Measurements from ENCODE around the gene AMD1.

The AMD1 gene

GRCh38 chr6:110859335-110859792, 15.2 kb upstream of the AMD1 start:
- TF ChIP-seq, protein P1, sequence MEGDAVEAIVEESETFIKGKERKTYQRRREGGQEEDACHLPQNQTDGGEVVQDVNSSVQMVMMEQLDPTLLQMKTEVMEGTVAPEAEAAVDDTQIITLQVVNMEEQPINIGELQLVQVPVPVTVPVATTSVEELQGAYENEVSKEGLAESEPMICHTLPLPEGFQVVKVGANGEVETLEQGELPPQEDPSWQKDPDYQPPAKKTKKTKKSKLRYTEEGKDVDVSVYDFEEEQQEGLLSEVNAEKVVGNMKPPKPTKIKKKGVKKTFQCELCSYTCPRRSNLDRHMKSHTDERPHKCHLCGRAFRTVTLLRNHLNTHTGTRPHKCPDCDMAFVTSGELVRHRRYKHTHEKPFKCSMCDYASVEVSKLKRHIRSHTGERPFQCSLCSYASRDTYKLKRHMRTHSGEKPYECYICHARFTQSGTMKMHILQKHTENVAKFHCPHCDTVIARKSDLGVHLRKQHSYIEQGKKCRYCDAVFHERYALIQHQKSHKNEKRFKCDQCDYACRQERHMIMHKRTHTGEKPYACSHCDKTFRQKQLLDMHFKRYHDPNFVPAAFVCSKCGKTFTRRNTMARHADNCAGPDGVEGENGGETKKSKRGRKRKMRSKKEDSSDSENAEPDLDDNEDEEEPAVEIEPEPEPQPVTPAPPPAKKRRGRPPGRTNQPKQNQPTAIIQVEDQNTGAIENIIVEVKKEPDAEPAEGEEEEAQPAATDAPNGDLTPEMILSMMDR (IDR thresholded peaks at IDR 0.05; ENCODE audit: insufficient read depth, low read depth, low read length, missing control alignments): no peak
- no peak overlapping the region for H3K4me3 ChIP-seq (ENCODE audit: low read depth, low read length)
- peak; percentile 9 for DNase-seq (ENCODE audit: low read depth)

DNA sequence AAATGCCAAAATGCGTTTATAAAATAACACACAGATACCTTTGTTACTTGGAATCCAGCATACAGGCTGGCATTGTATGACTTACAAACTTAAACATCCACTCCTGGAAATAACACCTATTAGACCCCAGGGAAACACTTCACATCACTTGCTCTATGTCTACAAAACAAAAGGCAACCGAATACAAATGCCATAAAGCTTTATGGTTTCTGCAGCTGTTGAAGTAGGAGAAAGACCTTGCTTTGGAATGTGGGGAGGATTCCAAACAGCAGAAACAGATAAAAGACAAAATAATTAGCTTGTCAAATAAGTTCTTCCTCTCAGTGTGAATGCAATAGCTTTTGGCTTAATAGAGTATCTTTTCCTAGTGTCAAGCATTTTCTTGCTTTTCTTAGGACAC, 9.8 kb upstream of the AMD1 start:
- DNase-seq (ENCODE audit: low read depth): no peak
- H3K4me3 ChIP-seq (ENCODE audit: low read depth, low read length): no peak overlapping the region
- TF ChIP-seq, protein P1 (IDR thresholded peaks at IDR 0.05; ENCODE audit: insufficient read depth, low read depth, low read length, missing control alignments): no peak

DNA sequence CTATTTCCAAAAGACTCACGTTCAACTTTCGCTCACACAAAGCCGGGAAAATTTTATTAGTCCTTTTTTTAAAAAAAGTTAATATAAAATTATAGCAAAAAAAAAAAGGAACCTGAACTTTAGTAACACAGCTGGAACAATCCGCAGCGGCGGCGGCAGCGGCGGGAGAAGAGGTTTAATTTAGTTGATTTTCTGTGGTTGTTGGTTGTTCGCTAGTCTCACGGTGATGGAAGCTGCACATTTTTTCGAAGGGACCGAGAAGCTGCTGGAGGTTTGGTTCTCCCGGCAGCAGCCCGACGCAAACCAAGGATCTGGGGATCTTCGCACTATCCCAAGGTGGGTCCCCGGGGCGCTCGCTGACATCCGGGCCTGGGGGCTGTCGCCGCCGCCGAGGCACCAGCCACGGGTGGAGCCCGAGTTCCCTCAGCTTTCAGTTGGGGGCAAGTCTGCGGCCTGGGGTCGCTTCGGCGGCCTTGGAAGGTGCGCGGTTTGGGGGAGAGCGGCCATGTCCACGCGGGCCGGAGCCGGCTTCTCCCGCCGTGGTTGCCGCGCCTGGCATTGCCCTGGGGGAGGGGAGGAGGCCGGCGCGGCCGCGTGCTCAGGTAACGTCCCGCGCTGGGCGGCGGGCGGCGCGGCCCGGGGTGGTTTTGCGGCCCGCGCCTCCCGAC, 429 bp downstream of the AMD1 start:
- H3K4me3 ChIP-seq (ENCODE audit: low read depth, low read length): peak overlapping the region; percentile 76
- DNase-seq (ENCODE audit: low read depth): peak; percentile 60
- TF ChIP-seq, protein P1 (IDR thresholded peaks at IDR 0.05; ENCODE audit: insufficient read depth, low read depth, low read length, missing control alignments): no peak

GRCh38 chr6:110875548-110876169, 1.1 kb downstream of the AMD1 start:
- H3K4me3 ChIP-seq (ENCODE audit: low read depth, low read length): peak overlapping the region; percentile 76
- TF ChIP-seq, protein P1 (IDR thresholded peaks at IDR 0.05; ENCODE audit: insufficient read depth, low read depth, low read length, missing control alignments): no peak
- DNase-seq (ENCODE audit: low read depth): peak; percentile 57

DNA sequence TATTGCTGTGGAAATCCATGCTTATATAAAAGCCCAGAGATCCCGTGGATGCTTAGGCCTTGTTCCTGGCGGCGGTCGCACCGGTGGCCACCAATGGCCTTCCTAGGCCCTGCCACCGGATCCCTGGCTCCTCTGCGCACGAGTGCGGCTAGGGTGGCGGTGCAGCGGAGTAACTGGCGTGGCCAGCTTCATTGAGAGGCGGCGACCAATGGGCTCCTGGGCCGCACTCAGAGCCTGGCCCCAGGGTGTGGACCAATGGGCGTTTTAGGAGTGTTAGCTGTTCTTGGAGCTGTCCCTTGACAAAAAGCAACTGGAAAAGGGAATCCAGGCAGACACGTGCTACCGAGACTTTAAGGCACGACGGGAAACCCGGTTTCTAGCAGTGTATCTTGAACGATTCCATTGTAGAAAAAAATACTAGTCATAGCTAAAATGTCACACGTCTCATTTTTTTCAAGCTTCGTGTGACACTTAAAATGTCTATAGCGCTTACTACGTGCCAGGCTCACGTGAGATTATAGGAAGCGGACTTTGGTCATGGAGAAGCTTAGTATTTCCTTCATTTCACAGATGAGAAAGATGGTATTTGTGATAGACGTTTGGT, 1.7 kb downstream of the AMD1 start:
- H3K4me3 ChIP-seq (ENCODE audit: low read depth, low read length): peak overlapping the region; percentile 76

DNA sequence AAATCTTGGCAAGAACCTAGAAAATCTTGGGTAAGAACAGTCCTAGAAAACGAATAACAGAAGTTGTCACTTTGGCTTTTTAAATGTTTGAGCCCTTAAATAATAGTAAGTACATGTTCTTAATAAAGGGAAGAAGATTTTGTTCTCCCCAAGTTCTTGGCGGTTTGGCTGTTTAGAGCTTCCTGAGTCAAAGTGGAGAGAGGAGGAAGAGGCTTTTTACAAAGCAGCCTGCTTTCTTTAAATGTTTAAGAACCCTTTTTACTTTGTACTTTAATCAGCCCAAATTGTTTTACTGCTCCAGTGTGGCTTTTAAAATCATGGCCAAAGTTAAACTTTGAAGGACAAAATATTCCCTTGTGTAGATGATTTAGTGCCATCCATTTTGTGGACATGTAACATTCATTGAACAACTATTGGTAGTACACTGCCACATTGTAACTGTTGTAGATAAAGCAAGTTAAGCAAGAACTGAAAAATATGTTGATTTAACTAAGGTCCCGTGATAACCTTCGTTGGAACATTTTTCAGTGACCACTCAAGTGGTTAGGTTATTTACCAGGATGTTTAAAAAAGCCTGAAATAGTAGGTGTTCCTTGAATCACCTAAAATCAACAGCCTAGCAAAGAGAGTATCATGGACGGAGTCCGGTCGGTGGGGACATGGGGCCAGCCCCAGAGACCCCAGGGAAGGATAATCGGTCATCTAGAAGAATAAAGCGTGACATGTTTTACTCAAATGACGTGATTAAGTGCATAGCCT, 2.4 kb downstream of the AMD1 start:
- TF ChIP-seq, protein P1 (IDR thresholded peaks at IDR 0.05; ENCODE audit: insufficient read depth, low read depth, low read length, missing control alignments): no peak
- H3K4me3 ChIP-seq (ENCODE audit: low read depth, low read length): peak overlapping the region; percentile 76
- DNase-seq (ENCODE audit: low read depth): no peak

More for the DNA sequence above, 1.7 kb downstream of the AMD1 start:
- DNase-seq (ENCODE audit: low read depth): peak; percentile 81
- TF ChIP-seq, protein P1 (IDR thresholded peaks at IDR 0.05; ENCODE audit: insufficient read depth, low read depth, low read length, missing control alignments): no peak
